HG02870 (cell line): Measurements from ENCODE around the gene MYL10.

Experiments
- ATAC-seq: cut with Tn5 transposase; IDR thresholded peaks from one replicate; pipeline ENCODE4 v1.9.1; 2021; ENCODE audit warnings: mild to moderate bottlenecking, moderate library complexity; ENCODE audit not compliant: unreplicated experiment

Gene MYL10

GRCh38 chr7:101598986-101599771, 29.9 kb downstream of the MYL10 start:
- no peak for ATAC-seq

DNA sequence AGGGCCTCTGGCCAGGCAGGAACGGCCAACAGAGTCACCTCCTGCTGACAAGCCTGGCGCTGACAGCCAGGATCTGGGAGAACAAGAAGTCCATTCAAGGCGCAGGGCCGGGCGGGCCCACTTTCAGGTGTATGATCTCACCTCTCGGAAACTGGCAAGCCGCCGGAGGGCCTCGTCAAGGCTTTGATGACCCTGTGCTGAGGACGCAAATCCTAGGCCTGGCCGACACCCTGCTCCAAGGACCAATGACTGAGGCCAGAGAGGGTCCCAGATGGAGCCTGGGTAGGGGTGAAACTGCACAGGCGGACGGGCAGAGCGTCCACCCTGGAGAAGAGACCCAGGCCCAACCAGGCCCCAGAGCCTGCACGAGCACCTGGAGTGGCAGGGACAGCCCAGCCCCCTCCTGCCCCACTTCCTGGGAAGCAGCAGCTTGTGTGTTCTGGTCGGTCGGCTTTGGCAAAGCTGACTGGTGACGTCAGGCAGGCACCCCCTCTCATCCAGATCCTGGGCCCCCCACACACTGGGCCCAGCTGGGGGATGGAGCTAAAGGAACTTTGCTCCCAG, 30.6 kb downstream of the MYL10 start:
- no peak for ATAC-seq

- ATAC-seq: no peak
Measured at GRCh38 chr7:101597941-101598340, 31.2 kb downstream of the MYL10 start.

- ATAC-seq: no peak
Measured at GRCh38 chr7:101596898-101597297, 32.2 kb downstream of the MYL10 start.

DNA sequence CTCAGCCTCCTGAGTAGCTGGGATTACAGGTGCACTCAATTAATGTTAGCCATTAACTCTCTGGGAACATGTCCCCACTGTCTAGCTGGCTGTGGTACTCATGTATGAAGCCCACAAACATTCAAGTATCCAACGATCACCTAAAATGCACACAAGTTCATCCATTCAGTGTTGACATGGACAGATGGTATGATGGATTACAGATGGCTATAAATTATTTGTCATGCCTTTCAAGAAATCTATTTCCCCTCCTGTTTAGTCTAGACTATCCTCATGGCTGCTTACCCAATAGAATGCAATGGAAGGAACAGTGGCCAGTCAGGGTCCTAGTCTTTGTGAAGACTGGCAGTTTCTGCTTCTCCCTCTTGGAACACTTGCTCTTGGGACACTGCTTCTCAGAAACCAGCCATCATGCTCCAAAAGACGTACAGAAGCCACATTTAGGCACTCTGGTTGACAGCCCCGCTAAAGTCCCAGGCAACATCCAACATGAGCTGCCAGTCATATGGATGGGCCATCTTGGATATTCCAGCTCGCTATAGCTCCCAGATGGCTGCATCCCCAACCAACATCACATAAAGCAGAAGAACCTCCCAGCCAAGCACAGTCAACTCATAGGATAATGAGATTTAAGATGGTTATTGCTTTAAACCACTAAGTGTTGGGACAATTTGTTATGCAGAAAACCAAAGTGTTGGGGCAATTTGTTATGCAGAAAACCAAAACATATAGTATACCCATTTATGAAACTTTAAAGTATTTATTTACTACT, 33.1 kb downstream of the MYL10 start:
- ATAC-seq: no peak

DNA sequence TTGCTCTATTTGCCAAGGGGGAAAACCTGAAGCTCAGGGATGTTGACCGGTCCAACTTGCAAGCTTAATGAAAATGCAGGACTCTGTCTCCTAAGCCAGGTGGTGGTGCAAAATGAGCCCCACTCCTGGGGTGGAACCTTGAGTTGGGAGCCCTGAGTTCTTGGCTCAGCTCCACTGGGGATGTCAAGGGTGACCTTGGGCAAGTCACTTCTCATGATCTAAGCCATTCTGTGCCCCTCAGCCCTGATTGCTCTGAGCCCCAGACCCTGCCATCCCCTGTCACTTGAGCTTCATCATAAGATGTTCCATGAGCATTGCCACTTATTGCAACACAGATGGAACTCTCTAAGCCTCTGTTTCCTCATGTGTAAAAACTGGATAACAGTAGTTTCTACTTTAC, 33.9 kb downstream of the MYL10 start:
- no peak for ATAC-seq

DNA sequence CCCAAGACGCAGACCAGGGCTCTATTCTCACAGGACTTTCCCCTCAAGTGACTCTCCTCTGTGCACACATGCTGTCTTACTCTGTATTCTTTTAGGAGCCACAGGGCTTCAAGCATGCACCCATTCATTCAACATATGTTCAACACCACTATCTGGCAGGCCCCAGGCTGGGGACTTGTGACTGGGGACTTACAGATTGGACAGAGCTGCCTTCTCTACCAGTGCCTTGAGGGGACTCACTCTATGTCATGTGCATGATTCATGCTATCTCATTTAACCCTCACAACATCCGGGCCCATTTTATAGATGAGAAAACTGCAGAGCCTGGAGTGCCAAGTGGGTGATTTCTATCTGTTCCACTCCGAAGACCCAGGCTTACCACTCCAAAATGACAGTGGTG, 34.3 kb downstream of the MYL10 start:
- no peak for ATAC-seq

- ATAC-seq: no peak
Measured at GRCh38 chr7:101593556-101593955, 35.5 kb downstream of the MYL10 start.

GRCh38 chr7:101591504-101591903, 37.6 kb downstream of the MYL10 start:
- ATAC-seq: no peak

DNA sequence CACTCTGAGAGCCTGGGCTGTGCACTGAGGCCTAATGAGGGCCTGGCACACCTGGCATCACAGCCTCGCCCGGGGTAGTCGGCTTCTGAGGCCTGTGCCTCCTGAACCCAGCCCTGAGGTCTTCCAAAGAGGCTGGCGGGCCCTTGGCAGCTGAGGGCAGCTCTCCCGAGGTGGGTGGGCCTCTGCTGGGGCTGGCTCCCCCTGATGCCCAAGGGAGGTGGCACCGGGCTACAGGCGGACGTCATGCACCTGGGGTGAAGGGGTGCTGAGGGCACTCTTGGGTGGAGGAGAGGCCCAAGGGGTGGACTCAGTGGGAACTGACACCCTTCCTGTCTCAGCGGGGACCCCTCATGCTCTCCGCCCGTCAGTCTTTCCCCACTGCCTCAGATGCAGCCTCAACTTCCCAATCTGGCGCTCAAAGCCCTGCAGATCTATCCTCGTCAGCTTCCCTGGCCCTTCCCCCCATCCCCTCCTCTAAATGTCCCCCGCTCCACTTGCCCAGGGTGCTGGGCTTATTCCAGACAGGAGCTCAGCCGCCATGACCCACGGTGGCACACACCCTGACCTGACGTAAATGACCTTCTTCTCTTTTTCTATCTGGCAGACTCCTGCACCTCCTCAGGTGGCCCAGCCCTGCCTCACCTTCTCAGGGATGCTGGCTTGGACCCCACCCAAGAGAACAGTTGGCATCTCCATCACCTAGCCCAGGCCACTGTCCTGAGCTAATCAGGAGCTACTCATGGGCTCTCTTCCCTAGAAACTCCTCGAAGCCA, 38.2 kb downstream of the MYL10 start:
- no peak for ATAC-seq

- ATAC-seq: no peak
Measured at GRCh38 chr7:101589976-101590662, 39.0 kb downstream of the MYL10 start.

GRCh38 chr7:101589052-101589451, 40.0 kb downstream of the MYL10 start:
- no peak for ATAC-seq

DNA sequence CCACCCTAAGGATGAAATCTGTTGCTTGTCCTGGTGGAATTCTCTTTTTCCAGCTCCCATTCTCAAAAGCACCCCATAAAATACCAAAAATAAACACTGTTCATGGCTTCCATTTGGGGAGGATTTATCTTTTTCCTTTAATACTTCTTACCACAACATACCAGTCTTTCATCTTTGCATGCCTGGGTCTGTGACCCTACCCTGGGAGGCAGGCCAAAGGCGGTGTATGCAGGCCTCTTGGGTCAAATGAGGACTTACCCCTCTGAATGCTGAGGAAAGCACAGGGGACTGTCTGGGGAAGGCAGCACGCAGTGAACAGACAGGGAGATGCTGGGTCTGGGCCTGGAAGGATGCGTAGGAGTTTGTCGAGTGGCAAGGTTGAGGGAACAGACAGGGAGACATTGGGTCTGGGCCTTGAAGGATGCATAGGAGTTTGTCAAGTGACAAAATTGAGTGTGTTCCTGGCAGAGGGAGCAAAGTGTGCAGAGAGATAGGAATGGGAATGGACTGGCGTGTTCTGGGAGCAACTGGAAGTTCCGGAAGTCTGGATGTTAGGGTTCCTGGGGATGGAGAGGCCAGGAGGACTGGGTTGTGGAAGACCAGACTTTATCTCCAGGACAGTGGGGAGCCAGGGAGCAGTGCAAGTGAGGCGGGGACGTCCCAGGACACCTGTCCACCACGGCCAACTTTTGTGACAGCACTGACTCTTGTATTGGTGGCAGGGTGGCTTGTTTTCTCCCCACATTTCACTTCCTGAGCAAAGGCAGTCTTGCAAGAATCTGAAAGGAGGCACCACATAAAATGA, 40.8 kb downstream of the MYL10 start:
- no peak for ATAC-seq

- no peak for ATAC-seq
Measured at GRCh38 chr7:101586906-101587677, 42.0 kb downstream of the MYL10 start.

- ATAC-seq: no peak
Measured at GRCh38 chr7:101586078-101586905, 42.8 kb downstream of the MYL10 start.

GRCh38 chr7:101582971-101583370, 46.1 kb downstream of the MYL10 start:
- no peak for ATAC-seq

GRCh38 chr7:101581891-101582290, 47.2 kb downstream of the MYL10 start:
- ATAC-seq: no peak

- ATAC-seq: no peak
Measured at GRCh38 chr7:101580596-101580995, 48.5 kb downstream of the MYL10 start.
